GM19324 (cell line): ENCODE data around the gene MAP2K4.
A peak's percentile ranks its signal among the peaks of the same experiment; 100 is the strongest.
"Not testable (repeated sequence)": the region's sequence is repeated elsewhere in the genome, so short reads cannot be mapped to it uniquely, and the experiment has no call there.

Experiments used
- ATAC-seq: cut with Tn5 transposase; IDR thresholded peaks from one replicate; pipeline ENCODE4 v1.9.1; 2021; ENCODE audit warnings: mild to moderate bottlenecking, moderate library complexity; ENCODE audit not compliant: unreplicated experiment, low FRiP score

The MAP2K4 gene

GRCh38 chr17:12020642-12021622 is at the start of gene MAP2K4:
MAP2K4 (plus strand) TSS chr17:12020877; CDS start chr17:12020887, 10 bp downstream.
- ATAC-seq: peak; percentile 97

- ATAC-seq: not testable (repeated sequence)
Measured at GRCh38 chr17:11972741-11973140, 47.9 kb upstream of the MAP2K4 start.

- no peak for ATAC-seq
Measured at GRCh38 chr17:11979795-11980194, 40.9 kb upstream of the MAP2K4 start.

- ATAC-seq: no peak
Measured at GRCh38 chr17:11980813-11981212, 39.9 kb upstream of the MAP2K4 start.

GRCh38 chr17:11981862-11982261 is 38.8 kb upstream of the MAP2K4 start:
- no peak for ATAC-seq

- no peak for ATAC-seq
Measured at GRCh38 chr17:11986179-11986941, 34.3 kb upstream of the MAP2K4 start.

GRCh38 chr17:11986942-11987329 is 33.7 kb upstream of the MAP2K4 start:
- no peak for ATAC-seq

GRCh38 chr17:11990363-11990983 is 30.2 kb upstream of the MAP2K4 start:
- ATAC-seq: no peak

GRCh38 chr17:11991461-11991860 is 29.2 kb upstream of the MAP2K4 start:
- no peak for ATAC-seq

DNA sequence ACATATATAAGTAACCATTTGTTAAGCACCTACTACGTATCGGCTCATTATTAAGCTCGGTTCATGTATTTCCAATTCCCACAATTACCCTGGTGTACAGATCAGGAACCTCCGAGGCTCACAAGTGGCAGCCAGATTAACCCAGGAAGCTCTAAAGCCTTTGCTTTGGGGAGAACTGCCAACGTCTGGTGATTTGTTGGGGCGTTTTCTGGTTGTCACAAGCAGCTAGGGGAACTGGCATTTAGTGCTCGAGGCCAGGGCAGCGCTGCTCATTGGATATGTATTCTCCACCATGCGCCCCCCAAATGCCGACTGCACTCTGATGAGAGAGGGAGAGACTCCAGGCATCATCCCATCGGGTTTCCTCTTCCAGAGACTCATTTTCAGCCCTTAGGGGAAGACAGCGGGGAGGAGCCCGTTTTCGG is 23.9 kb upstream of the MAP2K4 start:
- peak; percentile 30 for ATAC-seq

DNA sequence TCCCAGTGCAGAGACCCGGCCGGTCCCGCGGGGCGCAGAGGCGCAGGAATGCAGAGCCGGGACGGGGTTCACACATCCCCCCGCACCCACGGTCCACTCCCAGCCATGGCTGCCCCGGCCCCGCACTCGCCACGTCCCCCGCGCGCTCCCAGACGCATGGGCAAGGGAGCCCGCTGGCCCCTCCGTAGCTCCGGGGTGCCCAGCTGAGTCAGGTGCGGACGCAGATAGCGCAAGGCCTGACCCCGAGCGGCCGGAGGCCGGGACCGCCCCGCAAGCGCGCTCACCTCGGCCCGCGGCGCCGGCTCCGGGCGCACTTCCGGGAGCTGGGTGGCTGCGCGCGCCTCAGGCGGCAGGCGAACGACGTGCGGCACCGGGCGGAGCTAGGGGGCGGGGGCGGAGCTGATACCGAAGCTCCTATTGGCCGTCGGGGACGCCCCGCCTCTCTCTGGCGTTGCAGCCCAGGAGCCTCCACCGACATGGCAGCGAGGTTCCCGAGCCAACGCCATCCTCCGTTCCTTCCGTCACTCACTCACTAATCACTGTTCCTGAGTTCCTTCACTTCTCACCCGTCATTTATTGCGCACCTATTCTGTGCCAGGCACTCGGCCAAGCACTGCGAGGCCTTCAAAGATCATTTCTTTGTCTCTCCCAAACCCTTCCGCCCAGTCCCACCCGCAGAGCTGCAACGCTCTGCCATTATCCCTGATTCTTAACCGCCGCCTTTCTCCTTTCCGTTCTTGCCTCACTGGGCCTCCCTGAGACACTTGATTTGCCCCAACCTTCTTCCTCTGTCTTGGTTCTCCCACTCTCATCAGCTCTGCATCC is 23.3 kb upstream of the MAP2K4 start, which contains the start of gene ZNF18:
Gene ZNF18 (minus strand): TSS at position 329 of the 825 bp plus-strand sequence. CDS start 4,646 bp downstream, outside the sequence.
- ATAC-seq: peak; percentile 97

GRCh38 chr17:11997972-11998233 is 22.8 kb upstream of the MAP2K4 start:
- no peak for ATAC-seq

- no peak for ATAC-seq
Measured at GRCh38 chr17:11999696-12000095, 21.0 kb upstream of the MAP2K4 start.

DNA sequence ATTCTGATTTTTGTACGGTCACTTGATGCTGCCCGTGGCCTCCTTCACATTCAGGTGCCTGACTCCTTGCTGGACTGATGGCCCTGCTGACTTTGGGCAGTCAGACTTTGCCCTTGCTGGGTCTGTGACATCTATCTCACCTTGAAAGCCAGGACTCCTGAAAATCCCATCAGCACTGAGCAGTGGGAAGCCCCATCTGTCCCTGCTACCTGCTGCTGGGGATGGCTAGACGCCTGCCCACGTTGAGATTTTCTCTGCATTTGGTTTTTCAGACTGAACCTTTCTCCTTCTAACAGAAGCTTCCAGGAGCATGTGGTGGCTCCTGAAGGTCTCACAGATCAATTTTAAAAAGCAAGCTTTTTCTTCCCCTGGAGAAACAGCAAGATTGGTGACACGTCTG is 13.2 kb upstream of the MAP2K4 start:
- no peak for ATAC-seq

DNA sequence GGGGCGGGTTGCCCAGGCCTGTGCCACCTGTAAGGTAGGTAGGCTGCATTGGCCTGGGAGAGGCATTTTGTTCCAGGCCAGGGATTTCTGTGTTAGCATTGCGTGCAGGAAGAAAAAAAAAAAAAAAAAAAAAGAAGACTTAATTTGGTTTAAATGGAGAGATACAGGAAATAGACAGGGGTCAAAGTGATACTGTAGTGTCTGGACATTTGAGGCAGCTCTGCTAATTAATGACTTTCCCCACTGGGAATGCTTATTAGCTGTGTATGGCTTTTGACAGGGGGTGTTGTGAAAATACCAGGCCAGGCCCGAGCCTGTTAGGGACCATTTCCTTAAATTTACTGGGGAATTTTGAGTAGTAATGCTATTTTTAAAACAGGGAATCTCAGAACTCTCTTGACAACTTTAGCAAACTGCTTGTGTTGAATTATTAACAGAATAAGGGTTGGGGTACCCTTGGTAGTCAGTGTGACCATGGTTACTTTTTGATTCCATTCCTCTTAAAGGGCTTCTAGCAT is 1.0 kb downstream of the MAP2K4 start:
- ATAC-seq: no peak

DNA sequence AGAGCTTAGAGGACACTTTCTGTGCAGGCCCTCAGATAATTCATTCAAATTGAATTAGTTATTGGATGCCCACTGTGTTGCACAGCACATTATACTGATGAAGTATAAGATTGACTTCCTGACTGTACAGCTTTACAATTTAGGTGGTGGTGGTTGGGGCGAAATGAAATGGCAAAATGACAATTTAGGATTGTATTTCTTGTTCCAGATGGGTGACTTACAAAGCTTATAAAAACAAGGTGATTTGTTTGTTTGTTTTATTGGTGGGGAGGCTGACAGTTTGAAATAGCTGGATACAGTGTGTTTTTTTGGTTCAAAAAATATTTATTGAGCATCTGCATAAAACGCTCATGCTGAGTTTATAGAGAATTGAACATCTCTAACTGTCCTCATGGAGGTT is 1.6 kb downstream of the MAP2K4 start:
- ATAC-seq: no peak

DNA sequence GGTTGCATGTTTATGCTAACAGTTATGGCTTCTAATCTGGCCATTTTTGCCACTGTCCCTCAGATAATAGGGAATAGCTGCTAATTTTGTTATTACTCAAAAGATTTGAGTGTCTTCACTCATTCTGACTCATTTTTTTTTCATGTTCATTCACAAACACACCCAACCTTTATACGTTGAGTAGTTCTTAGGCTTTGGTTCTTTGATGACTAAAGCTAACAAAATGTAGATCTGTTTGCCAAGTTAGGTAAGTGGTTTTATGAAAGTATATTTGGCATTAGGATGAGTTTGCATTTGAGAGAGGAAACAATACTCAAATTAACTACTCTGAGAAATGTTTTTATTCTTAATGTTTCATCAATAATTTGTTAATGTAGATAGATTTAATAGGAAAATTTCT is 3.6 kb downstream of the MAP2K4 start:
- ATAC-seq: no peak

DNA sequence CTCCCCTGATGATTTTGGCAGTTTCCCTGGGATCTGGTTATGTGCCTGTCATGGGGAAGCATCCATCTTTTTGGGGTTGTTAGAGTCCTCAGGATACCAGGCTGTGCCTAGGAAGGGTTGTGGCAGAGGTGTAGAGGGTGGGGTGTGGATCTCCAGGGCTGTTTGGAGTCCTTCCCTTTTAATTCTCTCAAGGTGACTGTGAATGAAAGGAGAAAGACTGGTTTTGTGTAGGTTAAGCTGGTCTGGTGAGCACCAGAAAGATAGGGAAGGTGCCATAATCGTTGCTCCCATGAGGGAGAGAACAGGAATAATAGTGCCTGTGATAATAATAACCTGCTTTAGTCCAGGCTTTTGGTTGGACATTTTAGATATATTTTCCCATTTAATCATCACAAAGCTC is 7.0 kb downstream of the MAP2K4 start:
- ATAC-seq: no peak

DNA sequence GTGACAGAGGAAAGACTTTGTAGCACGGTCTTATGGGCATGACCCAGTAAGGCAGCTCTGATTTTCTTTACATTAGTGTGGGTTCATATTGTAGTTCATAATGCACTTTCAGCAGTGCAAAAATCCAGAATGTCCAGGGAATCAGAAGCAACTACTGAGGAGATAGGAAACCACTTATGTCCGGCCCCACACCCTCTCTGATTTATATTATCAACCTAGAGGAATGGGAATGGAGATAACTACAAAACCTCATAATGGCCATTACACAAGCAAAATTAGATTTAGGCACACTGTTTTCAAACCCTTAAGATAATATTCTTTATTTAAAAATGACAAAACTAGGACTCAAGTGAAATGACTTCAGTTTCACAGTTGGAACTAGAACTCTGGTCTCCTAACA is 7.9 kb downstream of the MAP2K4 start:
- ATAC-seq: no peak

DNA sequence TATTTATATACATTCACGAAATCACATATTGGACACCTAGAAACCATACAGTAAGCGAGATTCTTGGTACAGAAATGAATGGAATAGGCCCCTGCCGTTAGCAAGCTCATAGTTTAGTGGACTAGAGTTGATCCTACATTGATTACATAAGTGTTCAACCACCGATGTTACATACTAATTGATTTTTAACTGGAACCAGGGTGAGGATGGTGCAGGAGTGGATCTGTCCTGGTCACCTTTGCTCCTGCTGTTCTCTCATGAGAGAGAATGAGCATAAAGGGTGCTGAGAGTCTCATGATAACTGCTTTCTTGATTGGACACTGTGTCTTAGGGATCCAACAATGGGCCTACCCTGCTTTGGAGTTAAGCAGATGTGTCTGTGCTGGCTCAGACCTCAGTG is 13.9 kb downstream of the MAP2K4 start:
- ATAC-seq: no peak
